ENCODE measurements around the gene TRAPPC1. TPM values are rescaled to one million over a fixed set of nuclear protein-coding genes. Genes with fewer than 3 reads are reported as not detected.

The TRAPPC1 gene
- total RNA-seq, 1 experiment from 2014 or later = 99.7 TPM

DNA sequence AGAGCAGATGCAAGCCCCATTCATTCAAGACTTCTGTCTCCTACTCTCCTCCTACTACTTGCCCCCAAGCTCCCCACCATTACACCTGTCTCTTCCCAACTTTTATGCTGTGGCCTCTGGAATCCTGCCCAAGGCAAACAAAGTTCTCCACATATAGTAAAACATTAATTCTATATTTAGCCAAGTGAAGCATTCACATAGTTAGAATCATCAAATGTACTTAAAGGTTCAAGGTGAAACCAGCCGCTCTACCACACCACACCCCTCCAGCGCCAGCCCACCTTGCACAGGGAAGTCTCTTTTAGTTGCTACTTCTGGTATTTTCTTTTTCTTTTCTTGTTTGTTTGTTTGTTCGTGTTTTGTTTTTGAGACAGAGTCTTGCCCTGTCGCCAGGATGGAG is 45.3 kb upstream of the TRAPPC1 start:
- peaks cover 18% of the 10 kb centered on the region for H3K9me3 Mint-ChIP-seq

More for the DNA sequence above, 45.3 kb upstream of the TRAPPC1 start:
- Mint-ChIP-seq H3K4me3 (no peak overlapping the region), H3K27ac (no peak overlapping the region), H3K4me1 (no peaks in the 10 kb centered on the region), H3K27me3 (ENCODE audit: low read depth) (peaks cover 27% of the 10 kb centered on the region), H3K36me3 (peaks cover 13% of the 10 kb centered on the region)
- DNase-seq (ENCODE audit: low spot score) (no peak), ATAC-seq (no peak)
- ChIA-PET POLR2A (no interaction called here), CTCF (no interaction called here)
- TF ChIP-seq, protein P1, sequence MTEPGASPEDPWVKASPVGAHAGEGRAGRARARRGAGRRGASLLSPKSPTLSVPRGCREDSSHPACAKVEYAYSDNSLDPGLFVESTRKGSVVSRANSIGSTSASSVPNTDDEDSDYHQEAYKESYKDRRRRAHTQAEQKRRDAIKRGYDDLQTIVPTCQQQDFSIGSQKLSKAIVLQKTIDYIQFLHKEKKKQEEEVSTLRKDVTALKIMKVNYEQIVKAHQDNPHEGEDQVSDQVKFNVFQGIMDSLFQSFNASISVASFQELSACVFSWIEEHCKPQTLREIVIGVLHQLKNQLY (CRISPR knock-in tag; IDR thresholded peaks at IDR 0.05) = no peak
- TF ChIP-seq TCF7 (CRISPR knock-in tag; IDR thresholded peaks at IDR 0.05; ENCODE audit: low read depth) (no peak), ZNF232 (CRISPR knock-in tag; IDR thresholded peaks at IDR 0.05) (no peak), ERG (CRISPR knock-in tag; IDR thresholded peaks at IDR 0.05) (no peak), NFATC4 (CRISPR knock-in tag; IDR thresholded peaks at IDR 0.05) (no peak), SP1 (CRISPR knock-in tag; conservative IDR thresholded peaks at IDR 0.05) (no peak), NFE2L1 (CRISPR knock-in tag; IDR thresholded peaks at IDR 0.05) (no peak), ATF3 (CRISPR knock-in tag; conservative IDR thresholded peaks at IDR 0.05) (no peak), ESRRA (CRISPR knock-in tag; IDR thresholded peaks at IDR 0.05; ENCODE audit: borderline replicate concordance) (no peak), SMAD4 (CRISPR knock-in tag; IDR thresholded peaks at IDR 0.05) (no peak), E2F5 (CRISPR knock-in tag; IDR thresholded peaks at IDR 0.05) (no peak), PRDM15 (CRISPR knock-in tag; IDR thresholded peaks at IDR 0.05) (no peak), MYBL2 (CRISPR knock-in tag; IDR thresholded peaks at IDR 0.05) (no peak), JUN (CRISPR knock-in tag; IDR thresholded peaks at IDR 0.05) (no peak), NR3C1 (CRISPR knock-in tag; conservative IDR thresholded peaks at IDR 0.05; ENCODE audit: low read depth) (no peak), ZNF416 (CRISPR knock-in tag; IDR thresholded peaks at IDR 0.05) (no peak), AFF4 (CRISPR knock-in tag; IDR thresholded peaks at IDR 0.05; ENCODE audit: borderline replicate concordance) (no peak), E2F4 (CRISPR knock-in tag; IDR thresholded peaks at IDR 0.05; ENCODE audit: borderline replicate concordance, low read depth) (no peak), SMAD3 (CRISPR knock-in tag; IDR thresholded peaks at IDR 0.05; ENCODE audit: borderline replicate concordance) (no peak), AR (CRISPR knock-in tag; IDR thresholded peaks at IDR 0.05) (no peak)
